Measurements from ENCODE around the gene KCNJ9. TPM values are rescaled to one million over a fixed set of nuclear protein-coding genes. Genes with fewer than 3 reads are reported as not detected.

The KCNJ9 gene
- total RNA-seq, 2 experiments from 2014 or later = 0.04 to 0.05 TPM

GRCh38 chr1:160079448-160079847 is 1.9 kb upstream of the KCNJ9 start:
- Mint-ChIP-seq H3K9me3 (ENCODE audit: low read depth) (no peaks in the 10 kb centered on the region), H3K4me3 (no peak overlapping the region), H3K27me3 (peaks cover 47% of the 10 kb centered on the region), H3K27ac (no peak overlapping the region), H3K36me3 (ENCODE audit: low read depth) (peaks cover 2% of the 10 kb centered on the region), H3K4me1 (peaks cover 22% of the 10 kb centered on the region)
- CTCF ChIA-PET = interaction anchor here (0.6 to 38.5 kb wide), 24 partner anchors 1 to 265 kb away, joined by 3 to 636 read pairs (median 4); partner anchors contain the start of genes IGSF8, KCNJ10, KCNJ9 and PIGM
- no peak for ATAC-seq
- POLR2A ChIA-PET = interaction anchor here (0.5 to 1.5 kb wide), 2 partner anchors 8 to 229 kb away, joined by 3 to 4 read pairs; no protein-coding TSS in a partner anchor
- intact Hi-C loops (cut with DNase I, micrococcal nuclease) = loop anchor here in 1 of 2 experiments (2.0 kb wide), 1 partner anchor 33 kb away; no protein-coding TSS in a partner anchor
- DNase-seq = no peak

- DNase-seq (no peak), ATAC-seq (peak; percentile 25)
- Mint-ChIP-seq H3K9me3 (ENCODE audit: low read depth) (no peaks in the 10 kb centered on the region), H3K4me3 (no peak overlapping the region), H3K27ac (no peak overlapping the region), H3K27me3 (peaks cover 38% of the 10 kb centered on the region), H3K4me1 (peaks cover 23% of the 10 kb centered on the region), H3K36me3 (ENCODE audit: low read depth) (peaks cover 3% of the 10 kb centered on the region)
- CTCF ChIA-PET = interaction anchor here (0.6 to 26.0 kb wide), 10 partner anchors 20 to 288 kb away, joined by 3 to 636 read pairs (median 4); partner anchors contain the start of genes KCNJ10 and PIGM
- POLR2A ChIA-PET = interaction anchor here (0.6 to 1.5 kb wide), 2 partner anchors 9 to 20 kb away, joined by 3 read pairs; no protein-coding TSS in a partner anchor
- intact Hi-C loops (cut with DNase I, micrococcal nuclease) = loop anchor here in 1 of 2 experiments (5.0 kb wide), 2 partner anchors 48 to 143 kb away; partner anchors contain the start of gene PIGM
These were observed 797 bp upstream of the KCNJ9 start for GRCh38 chr1:160080381-160081100.

GRCh38 chr1:160082487-160082886 is 1.1 kb downstream of the KCNJ9 start:
- POLR2A ChIA-PET = no interaction called here
- CTCF ChIA-PET = interaction anchor here (0.7 to 26.0 kb wide), 4 partner anchors 15 to 170 kb away, joined by 3 to 636 read pairs (median 9); partner anchors contain the start of gene KCNJ10

GRCh38 chr1:160082926-160083325 is 1.6 kb downstream of the KCNJ9 start:
- CTCF ChIA-PET = interaction anchor here (0.7 to 26.0 kb wide), 5 partner anchors 13 to 314 kb away, joined by 3 to 636 read pairs (median 4); partner anchors contain the start of gene KCNJ10
- Mint-ChIP-seq H3K4me3 (no peak overlapping the region), H3K36me3 (ENCODE audit: low read depth) (peaks cover 6% of the 10 kb centered on the region), H3K4me1 (peaks cover 23% of the 10 kb centered on the region), H3K27ac (no peak overlapping the region), H3K27me3 (peaks cover 34% of the 10 kb centered on the region), H3K9me3 (ENCODE audit: low read depth) (no peaks in the 10 kb centered on the region)
- ATAC-seq (no peak), DNase-seq (no peak)
- intact Hi-C loops (cut with DNase I, micrococcal nuclease) = loop anchor here in 1 of 2 experiments (5.0 kb wide), 2 partner anchors 51 to 146 kb away; partner anchors contain the start of gene PIGM
- POLR2A ChIA-PET = no interaction called here

More at GRCh38 chr1:160082487-160082886, 1.1 kb downstream of the KCNJ9 start:
- Mint-ChIP-seq H3K4me3 (no peak overlapping the region), H3K4me1 (peaks cover 23% of the 10 kb centered on the region), H3K27ac (no peak overlapping the region), H3K27me3 (peaks cover 35% of the 10 kb centered on the region), H3K9me3 (ENCODE audit: low read depth) (no peaks in the 10 kb centered on the region), H3K36me3 (ENCODE audit: low read depth) (peaks cover 6% of the 10 kb centered on the region)
- DNase-seq (no peak), ATAC-seq (no peak)
- intact Hi-C loops (cut with DNase I, micrococcal nuclease) = loop anchor here in 1 of 2 experiments (5.0 kb wide), 2 partner anchors 50 to 145 kb away; partner anchors contain the start of gene PIGM

GRCh38 chr1:160083968-160084770 is 2.8 kb downstream of the KCNJ9 start:
- Mint-ChIP-seq H3K4me1 (peaks cover 23% of the 10 kb centered on the region), H3K9me3 (ENCODE audit: low read depth) (no peaks in the 10 kb centered on the region), H3K4me3 (peak overlapping the region; percentile 52), H3K27me3 (peaks cover 29% of the 10 kb centered on the region), H3K36me3 (ENCODE audit: low read depth) (peaks cover 9% of the 10 kb centered on the region), H3K27ac (peak overlapping the region; percentile 15)
- POLR2A ChIA-PET = no interaction called here
- ATAC-seq (peak; percentile 73), DNase-seq (peak; percentile 87)
- CTCF ChIA-PET = interaction anchor here (0.7 to 26.0 kb wide), 13 partner anchors 12 to 272 kb away, joined by 3 to 636 read pairs (median 5); partner anchors contain the start of genes IGSF8, KCNJ10, PEA15 and PIGM
- intact Hi-C loops (cut with DNase I, micrococcal nuclease) = loop anchor here (1.0 to 5.0 kb wide), 6 partner anchors 15 to 147 kb away; partner anchors contain the start of genes PIGM (in 2 of the 2) and IGSF8 (in 1 of the 2)

GRCh38 chr1:160084771-160085321 is 3.5 kb downstream of the KCNJ9 start:
- ATAC-seq (no peak), DNase-seq (no peak)
- POLR2A ChIA-PET = no interaction called here
- intact Hi-C loops (cut with DNase I, micrococcal nuclease) = loop anchor here (1.0 to 5.0 kb wide), 8 partner anchors 13 to 291 kb away; partner anchors contain the start of genes IGSF8 (in 2 of the 2) and PIGM (in 2 of the 2)
- H3K27ac Mint-ChIP-seq = no peak overlapping the region
- H3K4me1 Mint-ChIP-seq = peaks cover 22% of the 10 kb centered on the region
- H3K27me3 Mint-ChIP-seq = peaks cover 26% of the 10 kb centered on the region
- no peak overlapping the region for H3K4me3 Mint-ChIP-seq
- no peaks in the 10 kb centered on the region for H3K9me3 Mint-ChIP-seq (ENCODE audit: low read depth)
- H3K36me3 Mint-ChIP-seq (ENCODE audit: low read depth) = peaks cover 10% of the 10 kb centered on the region
- CTCF ChIA-PET = interaction anchor here (0.6 to 26.0 kb wide), 18 partner anchors 11 to 378 kb away, joined by 3 to 636 read pairs (median 4); partner anchors contain the start of genes IGSF8, KCNJ10, PEA15 and PIGM

- H3K27me3 Mint-ChIP-seq = peaks cover 20% of the 10 kb centered on the region
- peak; percentile 91 for DNase-seq
- CTCF ChIA-PET = interaction anchor here (0.6 to 26.0 kb wide), 32 partner anchors 10 to 383 kb away, joined by 3 to 636 read pairs (median 4); partner anchors contain the start of genes IGSF8, KCNJ10, PEA15 and PIGM
- H3K4me3 Mint-ChIP-seq = no peak overlapping the region
- no peaks in the 10 kb centered on the region for H3K9me3 Mint-ChIP-seq (ENCODE audit: low read depth)
- ATAC-seq = peak; percentile 76
- intact Hi-C loops (cut with DNase I, micrococcal nuclease) = loop anchor here (1.0 to 2.0 kb wide), 5 partner anchors 12 to 290 kb away; partner anchors contain the start of genes IGSF8 (in 2 of the 2) and PIGM (in 1 of the 2)
- H3K27ac Mint-ChIP-seq = no peak overlapping the region
- peaks cover 10% of the 10 kb centered on the region for H3K36me3 Mint-ChIP-seq (ENCODE audit: low read depth)
- POLR2A ChIA-PET = interaction anchor here (1.5 kb wide), 1 partner anchor 12 kb away, joined by 5 read pairs; the partner anchor contains the start of gene IGSF8
- peaks cover 12% of the 10 kb centered on the region for H3K4me1 Mint-ChIP-seq
These were observed 4.5 kb downstream of the KCNJ9 start for GRCh38 chr1:160085686-160086455.

- H3K9me3 Mint-ChIP-seq (ENCODE audit: low read depth) = no peaks in the 10 kb centered on the region
- H3K27ac Mint-ChIP-seq = no peak overlapping the region
- intact Hi-C loops (cut with DNase I, micrococcal nuclease) = no loop called here
- H3K4me3 Mint-ChIP-seq = no peak overlapping the region
- ATAC-seq (no peak), DNase-seq (no peak)
- peaks cover 10% of the 10 kb centered on the region for H3K36me3 Mint-ChIP-seq (ENCODE audit: low read depth)
- peaks cover 14% of the 10 kb centered on the region for H3K27me3 Mint-ChIP-seq
- POLR2A ChIA-PET = interaction anchor here (0.9 to 1.5 kb wide), 2 partner anchors 9 to 11 kb away, joined by 4 to 5 read pairs; partner anchors contain the start of gene IGSF8
- peaks cover 7% of the 10 kb centered on the region for H3K4me1 Mint-ChIP-seq
- CTCF ChIA-PET = interaction anchor here (0.7 to 26.0 kb wide), 17 partner anchors 9 to 165 kb away, joined by 3 to 636 read pairs (median 4); partner anchors contain the start of genes IGSF8 and KCNJ10
These were observed 5.1 kb downstream of the KCNJ9 start for GRCh38 chr1:160086456-160086892.

GRCh38 chr1:160087118-160087662 is 5.9 kb downstream of the KCNJ9 start:
- ATAC-seq (no peak), DNase-seq (no peak)
- H3K36me3 Mint-ChIP-seq (ENCODE audit: low read depth) = peaks cover 12% of the 10 kb centered on the region
- no peak overlapping the region for H3K4me3 Mint-ChIP-seq
- H3K9me3 Mint-ChIP-seq (ENCODE audit: low read depth) = no peaks in the 10 kb centered on the region
- ChIA-PET POLR2A (interaction anchor here (0.9 to 1.5 kb wide), 2 partner anchors 8 to 11 kb away, joined by 4 to 5 read pairs; partner anchors contain the start of gene IGSF8), CTCF (interaction anchor here (0.5 to 26.0 kb wide), 11 partner anchors 9 to 204 kb away, joined by 3 to 636 read pairs (median 4); partner anchors contain the start of genes IGSF8 and KCNJ10)
- peaks cover 9% of the 10 kb centered on the region for H3K27me3 Mint-ChIP-seq
- intact Hi-C loops (cut with DNase I, micrococcal nuclease) = no loop called here
- H3K4me1 Mint-ChIP-seq = peaks cover 7% of the 10 kb centered on the region
- H3K27ac Mint-ChIP-seq = no peak overlapping the region

Measured in activated CD4-positive, alpha-beta T cell treated with anti-CD3 and anti-CD28 coated beads for 36 hours (primary cell).